ENCODE results near the gene EML6. TPM values are rescaled to one million over a fixed set of nuclear protein-coding genes. Genes with fewer than 3 reads are reported as not detected.

Gene EML6
- total RNA-seq, 4 donors from 2014 or later: 5.9 to 11.0 (median 7.9) TPM

- no peaks in the 10 kb centered on the region for H3K9me3 ChIP-seq
- no peak for DNase-seq
- H3K4me3 ChIP-seq: no peak overlapping the region
- H3K27ac ChIP-seq: no peak overlapping the region
- no peaks in the 10 kb centered on the region for H3K36me3 ChIP-seq
- no peaks in the 10 kb centered on the region for H3K4me1 ChIP-seq
- TF ChIP-seq, protein P1, sequence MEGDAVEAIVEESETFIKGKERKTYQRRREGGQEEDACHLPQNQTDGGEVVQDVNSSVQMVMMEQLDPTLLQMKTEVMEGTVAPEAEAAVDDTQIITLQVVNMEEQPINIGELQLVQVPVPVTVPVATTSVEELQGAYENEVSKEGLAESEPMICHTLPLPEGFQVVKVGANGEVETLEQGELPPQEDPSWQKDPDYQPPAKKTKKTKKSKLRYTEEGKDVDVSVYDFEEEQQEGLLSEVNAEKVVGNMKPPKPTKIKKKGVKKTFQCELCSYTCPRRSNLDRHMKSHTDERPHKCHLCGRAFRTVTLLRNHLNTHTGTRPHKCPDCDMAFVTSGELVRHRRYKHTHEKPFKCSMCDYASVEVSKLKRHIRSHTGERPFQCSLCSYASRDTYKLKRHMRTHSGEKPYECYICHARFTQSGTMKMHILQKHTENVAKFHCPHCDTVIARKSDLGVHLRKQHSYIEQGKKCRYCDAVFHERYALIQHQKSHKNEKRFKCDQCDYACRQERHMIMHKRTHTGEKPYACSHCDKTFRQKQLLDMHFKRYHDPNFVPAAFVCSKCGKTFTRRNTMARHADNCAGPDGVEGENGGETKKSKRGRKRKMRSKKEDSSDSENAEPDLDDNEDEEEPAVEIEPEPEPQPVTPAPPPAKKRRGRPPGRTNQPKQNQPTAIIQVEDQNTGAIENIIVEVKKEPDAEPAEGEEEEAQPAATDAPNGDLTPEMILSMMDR (IDR thresholded peaks at IDR 0.05): no peak
- no peak for TF ChIP-seq POLR2A (IDR thresholded peaks at IDR 0.05)
- no peaks in the 10 kb centered on the region for H3K27me3 ChIP-seq
Measured at GRCh38 chr2:54814389-54815147, 91.1 kb downstream of the EML6 start.

DNA sequence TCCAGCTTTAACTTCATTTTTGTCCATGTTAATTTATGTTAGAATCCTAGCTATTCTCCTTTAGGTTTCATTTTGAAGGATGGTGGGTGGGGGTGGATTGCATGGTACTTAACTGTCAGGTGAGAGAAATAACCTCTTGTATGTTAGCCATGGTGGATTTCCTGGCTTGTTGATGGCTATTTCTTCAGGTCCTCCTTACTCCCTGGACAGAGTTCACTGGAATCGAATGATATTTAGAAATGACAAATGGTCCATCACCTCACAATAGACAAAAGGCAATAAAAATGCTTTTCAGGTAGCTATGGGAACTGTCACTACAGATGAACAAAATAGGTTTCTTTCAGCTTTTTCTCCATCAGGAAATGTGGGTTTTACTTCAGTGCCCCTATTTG, 91.7 kb downstream of the EML6 start:
- H3K4me3 ChIP-seq: no peak overlapping the region
- no peak for DNase-seq
- H3K9me3 ChIP-seq: no peaks in the 10 kb centered on the region
- no peaks in the 10 kb centered on the region for H3K36me3 ChIP-seq
- H3K4me1 ChIP-seq: no peaks in the 10 kb centered on the region
- H3K27me3 ChIP-seq: no peaks in the 10 kb centered on the region
- H3K27ac ChIP-seq: no peak overlapping the region
- no peak for TF ChIP-seq POLR2A (IDR thresholded peaks at IDR 0.05)

DNA sequence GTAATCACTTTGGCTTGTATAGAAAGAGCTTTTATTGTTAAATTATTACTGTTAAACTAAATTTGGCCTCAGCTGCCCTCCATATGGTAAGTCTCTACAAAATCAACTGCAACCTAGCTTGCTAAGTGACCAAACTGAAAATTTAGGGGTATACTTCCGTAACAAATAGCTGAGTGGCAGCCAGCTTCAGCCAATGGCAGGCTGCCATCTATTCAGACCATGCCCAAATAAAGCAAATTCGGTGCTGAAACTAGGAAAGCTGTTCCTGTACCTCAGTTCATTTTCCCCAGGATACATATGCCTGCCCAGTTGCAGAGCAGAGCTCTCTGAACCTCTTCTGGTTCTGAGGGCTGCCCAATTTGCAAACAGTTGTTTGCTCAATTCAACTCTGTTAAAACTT, 94.8 kb downstream of the EML6 start:
- Histone ChIP-seq H3K4me3 (no peak overlapping the region), H3K4me1 (no peaks in the 10 kb centered on the region), H3K9me3 (no peaks in the 10 kb centered on the region), H3K27me3 (no peaks in the 10 kb centered on the region), H3K27ac (no peak overlapping the region), H3K36me3 (no peaks in the 10 kb centered on the region)
- no peak for TF ChIP-seq POLR2A (IDR thresholded peaks at IDR 0.05)
- TF ChIP-seq, protein P1 (IDR thresholded peaks at IDR 0.05): no peak
- DNase-seq: no peak

GRCh38 chr2:54820558-54820957, 97.1 kb downstream of the EML6 start:
- Histone ChIP-seq H3K36me3 (no peaks in the 10 kb centered on the region), H3K9me3 (no peaks in the 10 kb centered on the region), H3K4me1 (no peaks in the 10 kb centered on the region), H3K4me3 (no peak overlapping the region), H3K27ac (no peak overlapping the region), H3K27me3 (no peaks in the 10 kb centered on the region)
- TF ChIP-seq POLR2A (IDR thresholded peaks at IDR 0.05): no peak
- TF ChIP-seq, protein P1 (IDR thresholded peaks at IDR 0.05): no peak
- no peak for DNase-seq

- TF ChIP-seq POLR2A (IDR thresholded peaks at IDR 0.05): no peak
- TF ChIP-seq, protein P1 (IDR thresholded peaks at IDR 0.05): no peak
- H3K4me3 ChIP-seq: no peak overlapping the region
- H3K9me3 ChIP-seq: no peaks in the 10 kb centered on the region
- H3K4me1 ChIP-seq: no peaks in the 10 kb centered on the region
- H3K27ac ChIP-seq: no peak overlapping the region
- H3K27me3 ChIP-seq: no peaks in the 10 kb centered on the region
- no peaks in the 10 kb centered on the region for H3K36me3 ChIP-seq
- no peak for DNase-seq
Measured at GRCh38 chr2:54824567-54824966, 101.1 kb downstream of the EML6 start.

DNA sequence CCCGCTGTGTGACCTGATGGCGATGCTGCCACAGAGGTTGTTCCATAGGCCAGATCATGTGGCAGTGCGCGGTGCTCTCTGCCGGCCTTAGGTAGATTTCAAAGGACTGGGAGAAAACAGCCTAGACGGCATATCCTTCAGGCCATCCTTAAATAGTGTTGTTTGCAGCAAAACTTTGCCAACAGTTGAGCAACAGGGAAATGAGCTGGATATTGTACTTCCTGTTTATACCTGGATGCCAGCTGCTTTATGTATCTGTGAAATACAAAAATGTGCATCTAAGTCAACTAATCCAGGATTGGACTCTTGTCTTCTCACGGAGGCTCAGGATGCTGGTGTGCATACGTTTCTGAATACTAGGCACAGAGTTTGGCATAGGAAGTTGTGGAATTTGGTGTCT, 107.1 kb downstream of the EML6 start:
- no peaks in the 10 kb centered on the region for H3K4me1 ChIP-seq
- no peak overlapping the region for H3K27ac ChIP-seq
- TF ChIP-seq, protein P1 (IDR thresholded peaks at IDR 0.05): no peak
- TF ChIP-seq POLR2A (IDR thresholded peaks at IDR 0.05): no peak
- no peaks in the 10 kb centered on the region for H3K36me3 ChIP-seq
- no peaks in the 10 kb centered on the region for H3K9me3 ChIP-seq
- no peaks in the 10 kb centered on the region for H3K27me3 ChIP-seq
- H3K4me3 ChIP-seq: no peak overlapping the region
- no peak for DNase-seq

All from Peyer's patch (tissue), 4 donors.